ENCODE data around the gene NMRK1. TPM values are rescaled to one million over a fixed set of nuclear protein-coding genes. Genes with fewer than 3 reads are reported as not detected.

The NMRK1 gene
- total and polyA plus RNA-seq, 2 donors (not counting 1 experiment from before 2014, with no cell fraction given), result 10.1 TPM

GRCh38 chr9:75134495-75134894 is 46.5 kb upstream of the NMRK1 start:
- intact Hi-C loops (cut with micrococcal nuclease), result no loop called here
- Mint-ChIP-seq H3K27me3 (no peaks in the 10 kb centered on the region), H3K9me3 (ENCODE audit: insufficient read depth) (no peaks in the 10 kb centered on the region), H3K27ac (no peak overlapping the region), H3K4me3 (no peak overlapping the region), H3K4me1 (no peaks in the 10 kb centered on the region)
- Histone ChIP-seq H3K4me1 (ENCODE audit: control insufficient read depth in 2 of 2, insufficient read depth in 2 of 2, low read length in 2 of 2) (no peaks in the 10 kb centered on the region), H3K79me2 (ENCODE audit: control insufficient read depth, insufficient read depth, low read length) (peaks cover 6% of the 10 kb centered on the region), H4K20me1 (ENCODE audit: control insufficient read depth, insufficient read depth, low read length, poor library complexity, severe bottlenecking) (peaks cover 46% of the 10 kb centered on the region), H2AFZ (ENCODE audit: insufficient read depth, low read depth, low read length, poor library complexity, severe bottlenecking) (no peak overlapping the region), H3K9ac (ENCODE audit: low read length) (no peak overlapping the region), H3K27me3 (replicated peaks in 1 of 4; ENCODE audit: control extremely low read depth in 1 of 4, control insufficient read depth in 3 of 4, insufficient read depth in 4 of 4, low read length in 3 of 4) (no peaks in the 10 kb centered on the region), H3K4me2 (replicated peaks; ENCODE audit: low read depth, low read length, poor library complexity, severe bottlenecking) (no peak overlapping the region), H3K36me3 (replicated peaks in 1 of 2; ENCODE audit: control extremely low read depth in 1 of 2, control insufficient read depth in 1 of 2, extremely low read depth in 1 of 2, insufficient read depth in 2 of 2, low read length in 1 of 2) (peaks cover 10 to 80% of the 10 kb centered on the region in 2 experiments), H3K27ac (ENCODE audit: low read length in 2 of 2) (no peak overlapping the region), H3K4me3 (ENCODE audit: control extremely low read depth in 1 of 5, extremely low read depth in 1 of 5, insufficient read depth in 1 of 5, low read depth in 2 of 5, low read length in 4 of 5) (no peak overlapping the region), H3K9me3 (ENCODE audit: control extremely low read depth in 1 of 3, control insufficient read depth in 2 of 3, insufficient read depth in 1 of 3, low read length in 2 of 3) (no peaks in the 10 kb centered on the region)
- DNase-seq (no peak), ATAC-seq (ENCODE audit: low read depth) (no peak)
- no CpG with 5 or more reads among the region's 2 CpGs for WGBS (ENCODE audit: insufficient coverage)
- CTCF ChIA-PET, result no interaction called here
- no peak for TF ChIP-seq EZH2 (IDR thresholded peaks at IDR 0.05; ENCODE audit: borderline replicate concordance, insufficient read depth, low read depth, low read length, poor library complexity, severe bottlenecking)
- no peak for TF ChIP-seq CTCF (IDR thresholded peaks at IDR 0.05)
- POLR2A ChIA-PET, result no interaction called here

- H3K27me3 ChIP-seq (replicated peaks in 1 of 4; ENCODE audit: control extremely low read depth in 1 of 4, control insufficient read depth in 3 of 4, insufficient read depth in 4 of 4, low read length in 3 of 4), result no peaks in the 10 kb centered on the region
- no peak overlapping the region for H3K4me2 ChIP-seq (replicated peaks; ENCODE audit: low read depth, low read length, poor library complexity, severe bottlenecking)
- no peak overlapping the region for H3K9ac ChIP-seq (ENCODE audit: low read length)
- H3K9me3 ChIP-seq (ENCODE audit: control extremely low read depth in 1 of 3, control insufficient read depth in 2 of 3, insufficient read depth in 1 of 3, low read length in 2 of 3), result no peaks in the 10 kb centered on the region
- Mint-ChIP-seq H3K9me3 (ENCODE audit: insufficient read depth) (no peaks in the 10 kb centered on the region), H3K27ac (no peak overlapping the region), H3K27me3 (no peaks in the 10 kb centered on the region), H3K4me3 (no peak overlapping the region), H3K4me1 (no peaks in the 10 kb centered on the region)
- ChIA-PET POLR2A (no interaction called here), CTCF (no interaction called here)
- 100% methylated on average over 2 of the region's 3 CpGs for whole genome bisulfite sequencing (ENCODE audit: insufficient coverage)
- TF ChIP-seq EZH2 (IDR thresholded peaks at IDR 0.05; ENCODE audit: borderline replicate concordance, insufficient read depth, low read depth, low read length, poor library complexity, severe bottlenecking), result no peak
- TF ChIP-seq CTCF (IDR thresholded peaks at IDR 0.05), result no peak
- intact Hi-C loops (cut with micrococcal nuclease), result no loop called here
- no peaks in the 10 kb centered on the region for H3K4me1 ChIP-seq (ENCODE audit: control insufficient read depth in 2 of 2, insufficient read depth in 2 of 2, low read length in 2 of 2)
- H3K4me3 ChIP-seq (ENCODE audit: control extremely low read depth in 1 of 5, extremely low read depth in 1 of 5, insufficient read depth in 1 of 5, low read depth in 2 of 5, low read length in 4 of 5), result no peak overlapping the region
- DNase-seq, result no peak
- H2AFZ ChIP-seq (ENCODE audit: insufficient read depth, low read depth, low read length, poor library complexity, severe bottlenecking), result no peak overlapping the region
- peaks cover 6% of the 10 kb centered on the region for H3K79me2 ChIP-seq (ENCODE audit: control insufficient read depth, insufficient read depth, low read length)
- no peak for ATAC-seq (ENCODE audit: low read depth)
- no peak overlapping the region for H3K27ac ChIP-seq (ENCODE audit: low read length in 2 of 2)
- H4K20me1 ChIP-seq (ENCODE audit: control insufficient read depth, insufficient read depth, low read length, poor library complexity, severe bottlenecking), result peaks cover 56% of the 10 kb centered on the region
- peaks cover 11 to 84% of the 10 kb centered on the region in 2 experiments for H3K36me3 ChIP-seq (replicated peaks in 1 of 2; ENCODE audit: control extremely low read depth in 1 of 2, control insufficient read depth in 1 of 2, extremely low read depth in 1 of 2, insufficient read depth in 2 of 2, low read length in 1 of 2)
These were observed 45.4 kb upstream of the NMRK1 start for GRCh38 chr9:75133396-75133795.
